Effector CD4-positive, alpha-beta T cell (primary cell): ENCODE data around the gene PDGFC.

Experiments
- DNase-seq: peaks from one replicate; pipeline ENCODE4 v3.0.0-alpha.2; 2020

PDGFC gene

DNA sequence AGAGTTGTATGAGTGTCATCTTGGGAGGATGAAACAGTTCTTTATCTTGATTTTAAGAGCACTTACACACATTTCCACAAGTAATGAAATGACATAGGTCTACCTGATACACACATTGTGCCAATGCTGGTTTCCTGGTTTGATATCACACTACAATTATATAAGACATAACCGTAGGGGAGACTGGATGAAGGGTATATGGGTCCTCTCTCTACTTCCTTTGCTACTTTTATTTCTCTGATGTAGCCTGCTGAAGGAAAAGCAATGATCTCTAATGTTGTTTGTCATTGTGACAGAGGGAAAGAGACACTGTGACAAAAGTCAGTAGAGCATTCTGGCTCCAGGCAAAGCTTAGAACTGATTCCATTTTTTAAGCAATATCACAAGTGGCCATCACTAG is 238.0 kb downstream of the PDGFC start:
- no peak for DNase-seq

DNA sequence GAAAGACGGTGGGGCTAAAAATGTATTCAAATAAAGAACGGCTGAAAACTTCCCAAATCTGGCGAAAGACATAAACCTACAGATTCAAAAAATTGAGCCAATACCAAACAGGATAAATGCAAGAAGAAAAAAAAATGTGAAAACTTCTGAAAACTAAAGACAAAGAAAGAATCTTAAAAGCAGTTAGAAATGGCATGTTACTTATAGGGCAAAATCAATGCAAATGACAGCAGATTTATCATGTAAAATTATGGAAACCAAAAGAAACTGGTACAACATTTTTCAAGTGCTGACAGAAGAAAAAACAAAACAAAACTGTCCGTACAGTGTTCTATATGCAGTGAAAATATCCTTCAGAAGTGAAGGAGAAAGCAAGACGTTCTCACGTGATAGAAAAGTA is 239.0 kb downstream of the PDGFC start:
- no peak for DNase-seq

DNA sequence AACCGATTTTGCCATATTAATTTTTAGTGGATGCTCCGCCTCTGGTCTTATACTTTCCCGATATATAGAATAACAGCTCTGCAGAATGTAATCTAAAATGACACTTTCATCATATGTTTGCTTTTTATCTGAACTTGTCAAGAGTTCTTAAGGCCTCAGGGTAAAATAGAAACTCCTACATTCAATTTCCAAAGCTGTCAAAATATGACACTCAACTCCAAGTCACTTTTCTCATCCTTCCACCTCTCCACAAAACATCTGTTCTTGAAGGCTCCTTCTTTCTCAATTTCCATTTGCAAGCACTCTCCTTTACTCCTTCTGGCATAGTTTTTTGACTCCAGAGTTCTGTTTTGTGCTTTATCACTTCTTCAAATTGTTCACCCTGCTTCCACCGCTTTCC is 242.2 kb downstream of the PDGFC start:
- DNase-seq = no peak

DNA sequence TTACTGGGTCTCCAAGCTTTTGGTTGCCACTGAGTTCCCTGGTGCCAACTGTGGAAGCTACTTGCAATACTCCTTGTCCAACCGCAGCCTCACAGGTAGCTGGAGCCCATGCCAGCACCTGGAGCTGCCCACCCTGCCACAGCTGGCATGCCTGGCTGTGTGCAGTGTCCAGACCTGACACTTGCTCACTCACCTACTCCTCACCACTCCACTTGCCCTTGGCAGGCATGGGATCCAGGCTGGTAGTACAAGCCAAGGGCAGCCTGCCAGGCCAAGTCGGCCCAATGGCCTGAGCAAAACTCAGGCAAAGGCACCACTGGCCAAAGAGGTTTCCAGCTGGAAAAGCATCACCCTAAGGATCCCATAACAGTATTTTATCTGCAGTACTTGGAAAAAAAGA is 246.3 kb downstream of the PDGFC start:
- DNase-seq = no peak

DNA sequence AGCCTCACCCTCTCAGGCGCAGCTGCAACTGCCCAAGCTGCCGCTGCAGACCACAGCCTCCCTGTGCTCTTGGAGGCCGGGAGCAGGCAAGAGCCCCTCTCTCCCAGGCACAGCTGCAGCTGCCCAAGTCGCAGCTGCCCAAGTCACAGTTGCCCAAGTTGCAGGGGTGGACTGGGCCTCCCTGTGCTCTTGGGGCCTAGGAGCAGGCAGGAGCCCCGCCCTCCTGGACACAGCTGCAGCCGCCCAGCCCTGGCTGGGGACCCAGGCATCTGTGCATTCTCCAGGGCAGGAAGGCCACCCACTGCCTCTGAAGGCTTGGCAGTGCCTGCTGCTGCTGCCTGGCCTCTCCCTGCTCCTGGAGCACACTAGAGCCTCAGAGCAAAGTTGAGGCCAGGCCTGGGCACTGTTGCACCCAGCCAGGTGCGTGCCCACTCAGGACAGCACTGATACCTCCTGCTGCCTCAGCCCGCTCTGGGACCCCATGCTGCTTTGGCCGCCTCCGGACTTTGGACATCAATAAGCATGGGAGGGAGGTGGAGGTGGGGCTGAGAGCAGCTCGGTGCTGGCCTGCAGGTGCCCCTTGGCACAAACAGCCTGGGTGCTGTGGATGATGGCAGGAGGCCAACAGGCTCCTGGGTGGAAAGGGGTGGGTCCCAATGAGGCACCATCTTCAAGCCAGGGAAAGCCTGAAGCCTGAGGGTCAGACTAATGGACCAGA is 247.5 kb downstream of the PDGFC start:
- no peak for DNase-seq

DNA sequence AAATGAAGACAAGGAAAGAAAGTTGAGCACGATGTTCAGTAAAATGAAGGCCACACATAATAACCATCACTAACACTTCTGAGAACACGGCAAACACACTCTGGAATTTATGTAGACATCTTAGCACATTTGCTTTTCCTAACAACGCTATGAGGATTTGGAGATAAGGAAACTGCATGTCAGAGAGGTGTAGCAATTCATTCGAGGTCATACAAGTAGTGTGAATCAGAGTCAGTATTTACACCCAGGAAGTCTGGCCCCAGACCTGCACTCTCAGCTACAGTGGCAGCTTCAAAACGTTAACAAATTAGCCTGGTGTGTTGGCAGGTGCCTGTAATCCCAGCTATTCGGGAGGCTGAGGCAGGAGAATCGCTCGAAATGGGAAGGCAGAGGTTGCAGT is 253.4 kb downstream of the PDGFC start:
- DNase-seq = no peak

DNA sequence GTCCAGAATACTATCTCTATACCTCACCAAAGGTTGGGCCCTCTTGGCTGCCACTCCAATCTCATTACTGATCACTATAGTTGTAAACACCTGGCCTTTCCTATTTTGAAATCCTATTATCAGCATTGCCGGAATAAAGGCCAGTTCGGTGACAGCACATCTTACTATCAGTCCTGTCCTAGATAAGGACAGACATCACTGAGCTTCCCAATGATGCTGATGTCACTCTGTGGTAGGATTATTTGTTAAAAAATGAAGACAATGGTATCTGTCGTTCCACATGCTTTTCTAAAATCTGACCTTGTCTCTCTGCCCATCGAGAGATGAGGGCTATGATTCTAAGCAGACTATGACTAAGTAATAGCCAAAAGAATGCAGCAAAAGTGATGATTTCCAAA is 260.4 kb downstream of the PDGFC start:
- DNase-seq = no peak
